Lung microvascular endothelial cell (primary cell): Measurements from ENCODE around the gene ASB13. TPM values are rescaled to one million over a fixed set of nuclear protein-coding genes. Genes with fewer than 3 reads are reported as not detected.

Source experiments
- DNase-seq, 2 donors: peaks; one replicate each; pipeline versions ENCODE4 v3.0.0 to v3.0.0-alpha.2; 2010; ENCODE audit warnings: low read depth in 2 of 2
- total RNA-seq: library from RNA; depleted of rRNA; stranded (reverse); fragments of >200 nt; gene quantifications from 2 replicates; pipeline ENCODE4 v1.2.1, GENCODE V29; 2014

The ASB13 gene
- total RNA-seq, 1 donor from 2014 or later, result 18.5 TPM

DNA sequence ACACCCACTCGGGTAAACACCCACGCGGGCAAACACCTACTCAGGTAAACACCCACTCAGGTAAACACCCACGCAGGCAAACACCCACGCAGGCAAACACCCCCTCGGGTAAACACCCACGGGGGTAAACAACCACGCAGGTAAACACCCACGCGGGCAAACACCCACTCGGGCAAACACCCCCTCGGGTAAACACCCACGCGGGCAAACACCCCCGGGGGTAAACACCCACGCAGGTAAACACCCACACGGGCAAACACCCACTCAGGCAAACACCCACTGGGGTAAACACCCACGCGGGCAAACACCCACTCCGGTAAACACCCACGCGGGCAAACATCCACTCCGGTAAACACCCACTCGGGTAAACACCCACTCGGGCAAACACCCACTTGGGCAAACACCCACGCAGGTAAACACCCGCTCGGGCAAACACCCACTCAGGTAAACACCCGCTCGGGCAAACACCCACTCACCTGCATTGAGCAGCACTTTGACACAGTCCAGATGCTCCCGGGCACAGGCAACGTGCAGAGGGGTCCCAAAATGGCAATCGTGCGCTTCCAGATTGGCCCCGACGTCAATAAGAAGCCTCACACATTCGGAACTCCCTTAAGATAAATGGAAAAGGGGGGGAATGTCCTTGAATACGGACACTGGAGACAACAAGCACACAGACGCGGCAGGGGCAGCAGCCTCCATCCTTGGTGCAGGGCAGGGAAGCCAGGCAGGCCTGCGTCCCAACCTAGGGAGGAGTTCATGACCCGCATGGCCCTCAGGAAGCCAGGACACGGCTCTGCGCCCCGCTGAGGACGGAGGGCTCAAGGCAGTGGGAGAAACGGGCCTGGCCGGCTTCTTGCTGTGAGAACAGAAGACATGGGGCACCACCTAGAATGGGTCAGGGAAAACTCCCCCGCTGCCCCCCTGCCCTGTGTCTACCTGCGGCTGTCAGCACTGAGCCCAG lies 17.6 kb downstream of the ASB13 start:
- DNase-seq, result no peak

DNA sequence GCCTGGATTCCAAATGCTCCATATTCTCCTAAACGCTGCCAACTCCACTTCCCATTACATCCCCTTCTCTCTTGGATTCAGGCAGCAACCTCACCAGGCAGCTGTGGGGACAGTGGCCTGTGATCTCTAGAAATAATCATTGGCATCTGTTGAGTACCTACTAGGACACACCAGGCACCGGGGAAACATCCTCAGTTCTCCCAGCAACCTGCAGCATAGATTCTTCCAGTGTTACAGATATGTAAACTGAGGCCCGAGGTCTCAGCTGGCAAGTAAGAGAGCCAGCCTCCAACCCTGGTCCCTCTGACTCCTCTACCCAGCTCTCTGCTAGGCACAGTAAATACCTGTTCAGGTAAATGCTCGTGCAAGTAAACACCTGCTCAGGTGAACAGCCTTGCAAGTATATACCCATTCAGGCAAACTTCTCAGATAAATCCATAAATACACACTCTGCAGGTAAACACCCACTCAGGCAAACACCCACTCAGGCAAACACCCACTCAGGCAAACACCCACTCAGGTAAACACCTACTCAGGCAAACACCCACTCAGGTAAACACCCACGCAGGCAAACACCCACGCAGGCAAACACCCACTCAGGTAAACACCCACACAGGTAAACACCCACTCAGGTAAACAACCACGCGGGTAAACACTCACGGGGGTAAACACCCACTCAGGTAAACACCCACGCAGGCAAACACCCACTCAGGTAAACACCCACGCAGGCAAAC lies 18.7 kb downstream of the ASB13 start:
- no peak for DNase-seq

DNA sequence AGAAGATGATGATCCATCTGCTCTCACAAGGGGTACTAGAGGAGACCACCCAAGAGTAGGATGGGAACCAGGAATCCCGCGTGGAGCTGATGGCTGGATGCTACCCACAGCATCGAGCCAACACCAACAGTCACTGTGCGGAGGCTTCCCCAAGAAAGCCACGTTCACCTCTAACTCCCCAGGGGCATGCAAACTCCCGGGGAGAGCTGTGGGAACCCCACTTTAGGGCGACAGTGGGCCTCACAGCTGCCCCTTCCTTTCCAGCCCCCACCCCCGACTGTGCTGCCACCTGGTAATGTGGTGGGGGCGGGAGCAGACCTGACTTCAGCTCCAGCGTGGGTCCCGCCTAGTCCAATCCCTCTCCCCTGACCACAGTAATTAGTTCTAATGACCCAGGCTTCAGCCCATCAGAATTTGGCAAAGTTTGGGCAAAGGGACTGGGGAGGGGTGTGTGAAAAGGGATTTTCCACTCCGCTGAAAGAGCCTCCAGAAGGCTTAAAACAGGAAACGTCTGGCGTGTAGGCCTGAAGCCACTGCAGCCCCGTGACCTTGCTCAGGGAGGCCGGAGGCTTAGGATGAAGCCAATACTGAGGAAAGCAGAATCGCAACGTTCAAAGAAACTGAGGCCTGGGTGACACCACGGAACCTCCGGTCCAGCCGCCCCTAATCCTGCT lies 20.3 kb downstream of the ASB13 start:
- peak in 1 of 2 donors; percentile 75 for DNase-seq

DNA sequence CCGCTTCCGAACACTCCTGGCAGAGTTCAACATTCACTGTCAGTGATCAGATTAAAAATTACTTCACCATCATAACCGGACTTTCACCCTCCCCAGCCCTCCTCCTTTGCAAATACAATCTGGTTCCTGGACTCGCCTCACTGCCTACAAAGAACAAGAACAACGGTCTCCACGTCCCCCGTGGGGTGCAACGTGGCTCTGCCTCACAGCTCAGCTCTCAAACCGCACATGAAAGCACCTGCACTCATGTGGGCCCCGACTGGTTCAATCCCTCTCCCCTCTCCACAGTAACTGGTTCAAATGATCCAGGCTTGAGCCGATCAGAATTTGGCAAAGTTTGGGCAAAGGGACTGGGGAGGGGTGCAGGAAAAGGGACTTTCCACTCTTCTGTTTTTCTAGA lies 21.0 kb downstream of the ASB13 start:
- no peak for DNase-seq

DNA sequence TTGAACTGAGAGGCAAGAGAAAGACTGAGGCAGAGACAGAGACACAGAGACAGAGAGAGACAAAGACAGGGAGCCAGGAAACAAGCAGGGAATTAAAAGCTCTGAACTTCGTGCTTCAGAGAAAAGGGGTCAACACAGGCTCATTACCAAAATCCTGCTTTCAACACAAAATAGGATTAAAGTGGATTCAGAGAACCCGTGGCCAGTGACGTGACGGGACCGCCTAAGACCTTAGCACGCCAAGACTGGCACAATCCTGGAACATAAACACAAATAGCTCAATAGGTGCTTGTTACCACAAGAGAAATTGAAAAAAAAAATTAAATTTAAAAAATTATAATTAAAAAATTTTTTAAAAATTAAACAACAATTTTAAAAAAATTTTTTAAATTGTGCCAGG lies 21.5 kb downstream of the ASB13 start:
- no peak for DNase-seq

DNA sequence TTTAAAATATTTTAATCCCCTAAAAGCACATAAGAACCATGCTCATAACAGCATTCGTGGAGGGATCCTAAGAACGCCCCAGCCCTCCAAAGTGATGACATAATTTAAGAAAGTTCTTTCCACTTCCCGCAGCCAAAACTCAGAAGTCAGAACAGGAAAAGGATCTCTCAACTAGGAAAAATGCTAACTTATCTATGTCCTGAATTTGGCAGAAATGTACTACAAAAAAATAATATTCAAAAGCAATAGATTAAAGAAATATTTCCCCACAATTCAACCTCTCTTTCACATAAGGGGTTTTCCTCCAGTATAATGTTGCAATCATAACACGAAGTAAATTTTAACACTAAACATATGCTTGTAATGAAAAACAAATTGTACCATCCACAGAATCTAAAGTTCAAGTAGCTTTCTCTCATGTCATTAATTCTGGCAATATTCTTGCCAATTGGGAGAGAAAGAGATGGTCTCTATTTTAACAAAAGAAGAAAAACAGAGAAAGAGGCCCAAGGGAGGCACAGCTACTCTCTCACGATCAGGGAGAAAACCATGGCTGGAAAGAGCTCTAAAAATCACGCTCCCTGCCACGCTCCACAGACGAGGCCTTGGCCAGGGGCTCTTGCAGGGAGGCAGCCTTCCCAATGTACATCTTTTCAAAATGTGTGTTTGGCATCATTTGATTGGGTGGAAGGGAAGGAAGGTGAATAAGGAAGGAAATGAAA lies 22.9 kb downstream of the ASB13 start:
- peak; percentile 14 to 24 for DNase-seq

DNA sequence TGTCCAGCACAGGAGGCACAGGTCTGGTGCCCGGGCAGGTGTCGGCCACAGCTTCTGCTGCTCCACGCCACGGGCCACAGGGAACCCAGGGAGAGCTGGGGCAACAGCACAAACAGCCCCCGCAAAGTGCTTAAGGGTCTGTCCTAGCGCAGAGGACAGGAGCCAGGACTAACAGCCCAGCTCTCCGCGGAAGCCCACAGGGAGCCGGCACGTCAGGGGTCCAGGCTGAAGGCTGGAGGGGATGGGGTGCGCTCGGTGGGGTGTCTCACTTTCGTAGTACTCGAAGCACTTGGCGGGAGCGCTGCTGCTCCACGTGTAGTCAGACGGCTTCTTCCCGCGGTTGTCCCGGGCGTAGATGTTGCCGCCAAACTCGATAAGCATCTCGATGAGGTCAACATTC lies 24.9 kb downstream of the ASB13 start:
- DNase-seq, result no peak

DNA sequence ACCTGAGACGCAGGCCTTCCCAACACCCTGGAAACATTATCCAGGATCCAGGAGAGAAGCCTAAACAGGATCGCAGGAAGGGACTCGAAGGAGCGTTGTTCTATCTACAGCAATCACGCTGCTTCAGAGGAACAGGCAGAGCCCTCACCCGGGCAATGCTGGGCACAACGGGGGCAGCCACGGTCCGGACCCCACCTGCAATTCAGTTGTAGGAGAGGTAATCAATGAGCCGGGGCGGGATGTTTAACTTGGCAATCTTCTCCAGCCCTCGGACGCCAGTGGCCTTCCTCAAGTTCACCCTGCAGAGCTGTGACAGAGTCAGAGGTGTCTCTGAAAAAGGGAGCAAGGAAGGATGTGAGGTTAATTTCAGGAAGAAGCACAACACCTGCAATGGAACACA lies 25.9 kb downstream of the ASB13 start:
- DNase-seq, result no peak

DNA sequence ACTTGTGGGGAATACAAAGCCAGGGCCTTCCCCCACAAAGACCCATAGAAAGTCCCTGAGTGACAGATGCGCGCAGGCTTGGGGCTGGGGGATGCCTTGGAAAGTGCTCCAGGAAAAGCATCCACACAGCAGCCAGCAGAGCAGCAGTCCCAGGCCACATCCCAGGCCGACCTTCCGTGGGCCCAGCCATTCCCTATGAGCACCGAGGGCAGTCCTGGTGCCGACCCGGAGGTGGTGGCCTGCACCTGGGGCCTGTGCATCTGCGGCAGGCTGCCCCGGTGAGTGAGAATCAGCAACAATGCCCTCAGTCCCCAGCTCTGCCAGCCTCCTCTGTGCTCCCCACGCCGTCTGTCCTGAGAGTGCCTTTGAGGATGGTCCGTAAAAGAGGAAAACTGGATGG lies 26.4 kb downstream of the ASB13 start:
- DNase-seq, result no peak

DNA sequence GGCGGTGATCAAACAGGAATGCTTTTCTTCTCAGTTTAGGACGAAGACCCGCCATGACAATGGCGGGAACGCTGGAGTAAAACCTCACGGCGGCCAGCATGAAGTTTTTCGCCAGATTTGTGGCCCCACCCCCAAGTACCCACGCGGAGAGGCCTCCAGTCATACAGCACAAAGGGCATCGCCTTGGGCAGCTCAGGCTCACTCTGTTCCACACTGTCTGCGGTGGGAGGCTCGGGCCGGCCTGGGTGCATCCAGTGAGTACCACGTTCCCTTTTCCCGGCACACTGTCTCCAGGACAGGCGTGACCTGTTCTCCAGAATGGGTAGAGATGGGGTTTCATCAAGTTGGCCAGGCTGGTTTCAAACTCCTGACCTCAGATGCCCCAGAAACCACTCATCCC lies 27.3 kb downstream of the ASB13 start:
- no peak for DNase-seq

DNA sequence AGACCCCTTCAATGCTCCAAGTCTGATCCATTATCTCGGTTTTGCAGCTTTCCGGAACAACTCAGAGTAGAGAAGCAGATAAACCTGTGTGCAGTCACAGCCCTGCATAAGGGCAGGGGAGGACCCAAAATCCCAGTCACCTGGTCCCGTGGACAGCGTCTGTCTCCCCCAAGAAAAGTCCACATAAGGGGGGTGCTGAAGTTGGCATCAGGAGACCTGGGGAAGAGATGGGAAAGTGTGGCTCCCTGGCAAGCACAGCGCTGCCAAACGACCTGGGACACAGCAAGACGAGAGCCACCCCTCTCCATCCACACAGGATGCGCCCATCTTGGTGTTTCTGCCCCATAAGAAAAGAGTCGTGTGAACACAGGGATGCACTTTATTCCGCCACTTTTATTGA lies 27.9 kb downstream of the ASB13 start:
- no peak for DNase-seq

DNA sequence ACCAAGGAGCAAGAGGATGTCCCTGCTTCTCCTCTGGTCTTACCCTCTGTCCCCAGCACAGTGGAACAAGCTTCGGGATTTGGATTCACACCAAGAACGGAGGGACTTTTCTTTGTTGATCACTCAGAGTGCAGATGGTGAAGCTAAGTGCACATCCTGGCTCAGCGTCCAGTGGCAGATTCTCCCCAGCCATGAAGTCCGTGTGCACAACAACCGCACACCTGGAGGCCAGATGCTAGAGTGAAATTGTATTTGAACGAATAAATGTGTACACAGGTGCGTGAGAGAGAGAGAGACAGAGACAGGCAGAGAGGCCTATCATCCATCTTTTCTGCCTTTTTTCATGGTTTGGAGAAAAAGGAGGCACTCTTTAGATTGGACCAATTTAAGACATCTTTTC lies 31.5 kb downstream of the ASB13 start:
- no peak for DNase-seq

DNA sequence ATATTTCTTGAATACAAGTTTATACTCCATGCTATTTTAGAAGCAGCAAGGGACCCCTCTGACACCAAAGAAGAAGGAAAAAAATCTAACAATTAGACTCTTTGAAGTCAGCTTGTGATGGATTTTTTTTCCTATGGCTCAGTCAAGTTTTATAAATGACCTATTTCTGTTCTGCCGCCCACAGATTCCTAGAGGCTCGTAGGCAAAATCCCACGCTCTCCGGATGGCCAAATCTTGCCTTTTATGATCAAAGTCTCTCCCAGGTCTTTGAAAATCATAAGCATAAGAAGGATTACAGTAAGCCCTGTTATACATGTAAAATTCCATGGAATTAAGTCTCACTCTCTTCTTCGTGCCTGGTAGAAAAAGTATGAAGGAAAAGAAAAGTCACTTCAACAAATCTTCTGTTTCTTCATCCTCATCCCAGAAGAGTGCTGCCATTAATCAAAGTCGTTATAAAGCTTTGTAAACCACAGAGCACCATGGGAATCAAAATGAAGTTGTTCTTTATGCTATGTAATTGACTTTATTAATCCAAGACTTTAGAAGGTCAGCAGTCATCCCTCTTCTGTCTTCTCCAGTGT lies 33.1 kb downstream of the ASB13 start:
- DNase-seq, result no peak

DNA sequence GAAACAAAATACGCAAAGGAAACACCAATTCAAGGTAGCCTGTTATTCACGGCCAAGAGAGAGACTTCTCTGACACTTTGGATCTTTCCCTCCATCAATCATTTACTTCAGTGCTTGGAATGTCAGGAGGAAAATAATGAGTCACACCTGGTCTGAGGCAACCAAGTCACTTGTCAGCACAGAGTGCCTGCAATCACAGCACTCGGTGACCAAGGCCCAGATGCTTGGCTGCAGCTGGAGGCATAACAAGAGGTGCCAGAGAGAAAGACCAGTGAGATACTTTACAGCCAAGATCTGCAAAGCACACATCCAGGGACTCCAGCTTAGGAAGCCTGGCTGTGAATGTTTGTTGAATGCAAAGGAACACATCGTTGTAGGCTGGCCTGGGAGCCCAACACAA lies 33.9 kb downstream of the ASB13 start:
- DNase-seq, result no peak

DNA sequence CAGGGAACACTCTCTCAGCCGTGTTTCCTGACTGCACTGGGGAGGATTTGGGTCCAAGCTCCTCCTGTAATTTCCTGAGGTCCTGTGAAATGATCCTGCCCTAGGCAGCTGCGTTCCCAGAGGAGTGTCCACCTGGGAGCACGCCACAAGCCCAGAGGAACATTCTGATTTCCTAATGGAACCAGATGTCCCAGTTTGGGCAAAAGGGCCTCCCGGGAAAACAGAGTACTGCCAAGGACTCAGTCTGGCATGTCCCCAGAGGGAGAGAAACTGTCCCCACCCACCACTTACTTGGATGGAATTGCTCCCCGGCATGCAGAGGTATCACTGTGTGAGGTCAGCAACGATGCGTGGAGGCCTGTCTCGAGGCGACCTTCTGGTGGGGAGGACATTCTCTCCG lies 34.5 kb downstream of the ASB13 start:
- DNase-seq, result peak in 1 of 2 donors; percentile 19

DNA sequence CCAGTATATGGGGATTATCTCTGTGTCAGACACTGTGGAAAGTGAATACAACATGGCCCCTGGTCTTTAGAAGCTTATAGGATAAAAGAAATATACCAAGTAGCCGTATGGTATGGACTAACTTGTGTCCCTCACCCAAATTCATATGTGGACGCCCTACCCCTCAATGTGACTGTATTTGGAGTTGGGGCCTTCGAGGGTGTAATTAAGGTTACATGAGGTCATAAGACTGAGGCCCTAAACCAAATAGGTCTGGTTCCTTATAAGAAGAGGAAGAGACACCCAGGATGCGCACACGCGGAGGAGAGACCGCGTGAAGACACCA lies 36.3 kb downstream of the ASB13 start:
- DNase-seq, result no peak

DNA sequence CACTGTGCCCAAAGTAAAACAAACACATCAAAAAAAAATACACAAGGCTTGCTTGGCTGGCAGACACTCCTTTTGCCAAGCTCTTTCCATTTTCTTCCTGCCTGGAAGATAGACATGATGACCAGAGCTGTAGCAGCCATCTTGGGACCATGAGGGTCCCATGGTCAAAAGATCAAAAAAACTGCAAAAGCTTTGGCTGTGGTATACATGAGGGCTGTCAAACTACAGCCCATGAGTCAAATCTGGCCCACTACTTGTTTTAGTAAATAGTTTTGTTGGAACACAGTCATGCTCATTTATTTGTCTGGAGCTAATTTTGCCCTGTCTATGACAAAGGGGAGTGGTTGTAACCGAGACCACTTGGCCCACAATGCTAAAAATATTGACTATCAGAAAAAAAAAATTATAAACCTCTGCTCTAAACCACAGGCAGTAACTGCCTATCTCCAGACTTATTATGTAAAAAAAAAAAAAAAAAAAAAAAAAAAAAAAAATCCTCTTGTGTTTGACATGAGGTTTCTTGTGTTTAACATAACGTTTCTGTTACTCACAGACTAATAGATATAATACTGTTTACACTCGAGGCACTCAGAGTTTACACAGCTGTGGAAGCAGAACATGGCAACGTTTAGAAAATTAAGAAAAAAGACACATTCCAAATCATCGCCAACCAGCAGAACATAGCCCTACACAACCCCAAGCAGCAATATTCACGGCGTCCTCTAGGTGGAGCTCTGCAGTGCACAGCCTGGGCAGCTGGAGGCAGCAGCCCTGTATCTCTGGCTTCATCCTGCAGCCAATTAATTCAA lies 36.9 kb downstream of the ASB13 start:
- DNase-seq, result peak; percentile 77 to 87

DNA sequence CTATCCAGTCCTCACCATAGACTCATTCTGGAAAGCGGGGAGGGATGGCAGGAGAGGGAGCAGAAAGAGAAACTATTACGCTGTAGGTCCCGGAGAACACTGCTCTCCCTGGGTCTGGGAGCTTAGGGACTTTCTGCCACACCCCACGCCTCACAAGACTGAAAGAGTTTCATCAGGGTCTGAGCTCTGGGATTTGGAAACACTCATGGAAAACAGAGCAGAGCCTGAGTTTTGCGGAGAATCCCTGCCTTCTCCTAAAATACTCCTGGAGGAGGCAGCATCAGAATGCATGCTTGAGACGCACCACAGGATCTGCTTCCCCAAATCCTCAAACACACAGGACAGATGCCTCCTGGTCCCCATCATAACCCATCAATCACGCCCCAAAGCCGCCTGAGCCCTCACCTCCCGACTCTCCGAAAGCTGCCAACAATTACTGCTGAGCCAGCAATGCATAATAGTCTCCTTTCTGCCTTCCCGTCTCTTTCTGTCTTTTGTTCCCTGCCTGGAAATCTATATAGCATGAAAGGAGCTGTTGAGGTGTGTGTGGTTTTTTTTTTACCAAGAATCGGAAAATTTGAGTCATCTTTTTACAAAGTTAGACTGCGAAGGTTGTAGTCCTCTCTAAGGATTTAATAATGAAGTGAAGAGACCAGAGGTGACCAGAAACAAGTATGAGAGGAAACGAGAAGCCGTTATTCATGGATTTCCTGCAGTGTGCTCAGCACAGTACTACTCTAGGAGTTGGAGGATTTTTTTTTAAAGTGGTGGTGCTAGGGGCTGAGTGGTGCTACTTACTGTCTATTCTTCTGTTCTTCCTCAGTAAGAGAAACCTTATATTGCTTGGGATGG lies 37.7 kb downstream of the ASB13 start:
- peak; percentile 17 to 21 for DNase-seq

DNA sequence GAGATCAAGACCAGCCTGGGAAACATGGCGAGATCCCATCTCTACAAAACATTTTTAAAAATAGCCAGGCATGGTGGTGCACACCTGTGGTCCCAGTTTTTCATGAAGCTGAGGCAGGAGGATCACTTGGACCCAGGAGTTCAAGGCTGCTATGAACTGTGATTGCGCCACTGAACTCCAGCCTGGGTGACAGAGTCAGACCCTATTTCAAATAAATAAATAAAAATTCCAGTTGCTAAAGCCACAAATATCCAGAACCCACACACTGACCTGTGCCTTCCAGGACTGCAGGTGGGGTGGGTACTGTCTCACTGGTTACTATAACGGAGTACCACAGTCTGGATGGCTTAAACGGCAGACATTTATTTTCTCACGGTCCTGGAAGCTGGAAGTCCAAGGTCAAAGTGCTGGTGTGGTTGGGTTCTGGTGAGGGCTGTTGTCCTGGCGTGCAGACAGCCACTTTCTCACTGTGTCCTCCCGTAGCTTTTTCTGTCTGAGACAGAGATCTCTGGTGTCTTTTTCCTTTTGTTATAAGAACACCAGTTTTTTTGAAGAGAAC lies 38.8 kb downstream of the ASB13 start:
- no peak for DNase-seq
